IMR-90 (cell line): ENCODE data around the gene GRAMD1A. TPM values are rescaled to one million over a fixed set of nuclear protein-coding genes. Genes with fewer than 3 reads are reported as not detected.
A peak's percentile ranks its signal among the peaks of the same experiment; 100 is the strongest.

Experiments used
- ATAC-seq: fragments of 200-7000 bp; cut with Tn5 transposase; 2 replicates; pipeline ENCODE4 v1.9.1; 2020; ENCODE audit warnings: low read depth, mild to moderate bottlenecking, moderate library complexity
- BruUV-seq: library from RNA; stranded (reverse); fragments of 400-500 nt; replicated peaks from 2 replicates; lab custom pipeline; 2021; lab: Mats Ljungman, UMichigan
- CTCF ChIA-PET: fragments of 300-600 bp; formaldehyde crosslinking; extraction: SDS; loops from one replicate; lab custom pipeline; 2021; ENCODE audit warnings: antibody characterized with exemption; lab: Yijun Ruan, JAX
- POLR2A ChIA-PET: fragments of 300-600 bp; sonication (Branson Sonifier 250); formaldehyde crosslinking; loops from one replicate; lab custom pipeline; 2022; ENCODE audit warnings: antibody characterized with exemption; ENCODE audit not compliant: unreplicated experiment; lab: Charles Lee
- DNase-seq: peaks from one replicate; pipeline ENCODE4 v3.0.0; 2013
- H2AFZ ChIP-seq: replicated peaks from 2 replicates; pipeline ENCODE3; 2013; ENCODE audit warnings: low read length, mild to moderate bottlenecking; ENCODE audit not compliant: poor library complexity
- H2AK5ac ChIP-seq: 2 replicates; pipeline ENCODE4 v1.6.1; 2013; ENCODE audit warnings: low read depth, low read length, inconsistent platforms
- H2AK9ac ChIP-seq: replicated peaks from 2 replicates; pipeline ENCODE3; 2013; ENCODE audit warnings: mild to moderate bottlenecking, low read depth, low read length, moderate library complexity; ENCODE audit not compliant: poor library complexity
- H2BK120ac ChIP-seq: 2 replicates; pipeline ENCODE4 v1.6.1; 2013; ENCODE audit warnings: low read depth, low read length, inconsistent platforms
- H2BK15ac ChIP-seq: 3 replicates; pipeline ENCODE4 v1.6.1; 2013; ENCODE audit warnings: low read depth, low read length, inconsistent platforms
- H2BK20ac ChIP-seq: 2 replicates; pipeline ENCODE4 v1.6.1; 2013; ENCODE audit warnings: low read depth, mild to moderate bottlenecking, inconsistent platforms, low read length, moderate library complexity
- H2BK5ac ChIP-seq: 2 replicates; pipeline ENCODE4 v1.6.1; 2013; ENCODE audit warnings: mild to moderate bottlenecking, low read depth, low read length, inconsistent platforms; ENCODE audit not compliant: poor library complexity, severe bottlenecking
- H3K14ac ChIP-seq: replicated peaks from 2 replicates; pipeline ENCODE4 v1.6.1; 2013; ENCODE audit warnings: low read depth, low read length, inconsistent platforms
- H3K18ac ChIP-seq: 2 replicates; pipeline ENCODE4 v1.6.1; 2013; ENCODE audit warnings: low read depth, low read length, control low read depth
- H3K23ac ChIP-seq: 2 replicates; pipeline ENCODE4 v1.6.1; 2013; ENCODE audit warnings: low read depth, low read length, inconsistent platforms
- H3K27ac ChIP-seq: 2 replicates; pipeline ENCODE4 v1.5.1; 2013; ENCODE audit warnings: mild to moderate bottlenecking, control low read depth, low read length; ENCODE audit not compliant: insufficient read depth
- H3K27me3 ChIP-seq: 2 replicates; pipeline ENCODE4 v1.6.1; 2013; ENCODE audit warnings: low read length; ENCODE audit not compliant: control insufficient read depth, insufficient read depth
- H3K36me3 ChIP-seq: 2 replicates; pipeline ENCODE4 v1.6.1; 2013; ENCODE audit warnings: low read length, mixed read lengths; ENCODE audit not compliant: control insufficient read depth, insufficient read depth
- H3K4ac ChIP-seq: 2 replicates; pipeline ENCODE4 v1.6.1; 2013; ENCODE audit warnings: low read depth, low read length, inconsistent platforms
- H3K4me1 ChIP-seq: 2 replicates; pipeline ENCODE4 v1.6.1; 2013; ENCODE audit warnings: low read length, mixed read lengths; ENCODE audit not compliant: control insufficient read depth, insufficient read depth
- H3K4me2 ChIP-seq: 2 replicates; pipeline ENCODE4 v1.6.1; 2013; ENCODE audit warnings: low read depth, mild to moderate bottlenecking, control low read depth, low read length, moderate library complexity
- H3K4me3 ChIP-seq: 2 replicates; pipeline ENCODE4 v1.5.1; 2013; ENCODE audit warnings: low read depth, mild to moderate bottlenecking, control low read depth, low read length, moderate library complexity; ENCODE audit not compliant: insufficient read depth
- H3K56ac ChIP-seq: 2 replicates; pipeline ENCODE4 v1.6.1; 2013; ENCODE audit warnings: low read length, inconsistent platforms; ENCODE audit not compliant: insufficient read depth; ENCODE audit errors: extremely low read depth
- H3K79me1 ChIP-seq, 2 experiments: 2 replicates each; pipeline ENCODE4 v1.6.1; 2013; ENCODE audit warnings: low read length in 2 of 2, inconsistent platforms in 1 of 2, low read depth in 1 of 2
- H3K9ac ChIP-seq: 2 replicates; pipeline ENCODE4 v1.6.1; 2013; ENCODE audit warnings: low read depth, low read length, control low read depth
- H3K9me1 ChIP-seq: 2 replicates; pipeline ENCODE4 v1.6.1; 2013; ENCODE audit warnings: low read length, inconsistent platforms; ENCODE audit not compliant: insufficient read depth
- H3K9me3 ChIP-seq: 2 replicates; pipeline ENCODE4 v1.6.1; 2013; ENCODE audit warnings: low read length; ENCODE audit not compliant: control insufficient read depth, insufficient read depth
- H4K20me1 ChIP-seq: 2 replicates; pipeline ENCODE4 v1.6.1; 2013; ENCODE audit warnings: low read length, inconsistent platforms; ENCODE audit not compliant: insufficient read depth
- H4K5ac ChIP-seq: 2 replicates; pipeline ENCODE4 v1.6.1; 2013; ENCODE audit warnings: mild to moderate bottlenecking, low read depth, low read length, control low read depth
- H4K8ac ChIP-seq, 2 experiments: 2 replicates each; pipeline ENCODE4 v1.6.1; 2013; ENCODE audit warnings: low read depth in 2 of 2, low read length in 2 of 2, control low read depth in 1 of 2, inconsistent platforms in 1 of 2
- H4K91ac ChIP-seq: 2 replicates; pipeline ENCODE4 v1.6.1; 2013; ENCODE audit warnings: low read depth, low read length, inconsistent platforms; ENCODE audit not compliant: insufficient read depth
- RCOR1 ChIP-seq: IDR thresholded peaks from 2 replicates; pipeline ENCODE4 v1.6.1; 2012; ENCODE audit warnings: mild to moderate bottlenecking, low read length, improper control_type of control experiment; ENCODE audit not compliant: insufficient replicate concordance
- WGBS, 2 experiments: methylation state at CpG; one replicate each; pipeline versions ENCODE4 v1.1.5 to v1.1.7; 2013; ENCODE audit warnings: missing lambda C conversion rate in 2 of 2; ENCODE audit not compliant: insufficient read length in 1 of 2; ENCODE audit errors: extremely low coverage in 2 of 2; 5-methylcytosine and 5-hydroxymethylcytosine counted together
- dilution Hi-C: fragments of 300-500 bp; cut with HindIII; formaldehyde crosslinking; loops from one replicate; pipeline ENCODE4 v1.14.3; 2018; ENCODE audit warnings: low sequenced_read_pairs; ENCODE audit not compliant: unreplicated experiment
- in situ Hi-C: fragments of 300-500 bp; cut with MboI; formaldehyde crosslinking; loops from 3 replicates; pipeline ENCODE4 v1.14.3; 2019; ENCODE audit warnings: low sequenced_read_pairs, inconsistent platforms, mixed read lengths
- intact Hi-C: fragments of 100-400 bp; cut with micrococcal nuclease; formaldehyde crosslinking; loops from 2 replicates; pipeline ENCODE4 v1.10.0; 2022
- polyA plus RNA-seq, 3 experiments: library from polyadenylated mRNA; depleted of rRNA; stranded (reverse); fragments of >200 nt; gene quantifications; 2 replicates each; pipeline ENCODE4 v1.2.3, GENCODE V29; 2012; ENCODE audit warnings: low replicate concordance in 1 of 3
- total RNA-seq: library from RNA; depleted of rRNA; stranded (reverse); fragments of >200 nt; gene quantifications from 2 replicates; pipeline ENCODE4 v1.2.3, GENCODE V29; 2012

Gene GRAMD1A
- total and polyA plus RNA-seq, 2 of the 4 experiments (the other 2 are of a cell fraction): 11.1 to 63.0 TPM

DNA sequence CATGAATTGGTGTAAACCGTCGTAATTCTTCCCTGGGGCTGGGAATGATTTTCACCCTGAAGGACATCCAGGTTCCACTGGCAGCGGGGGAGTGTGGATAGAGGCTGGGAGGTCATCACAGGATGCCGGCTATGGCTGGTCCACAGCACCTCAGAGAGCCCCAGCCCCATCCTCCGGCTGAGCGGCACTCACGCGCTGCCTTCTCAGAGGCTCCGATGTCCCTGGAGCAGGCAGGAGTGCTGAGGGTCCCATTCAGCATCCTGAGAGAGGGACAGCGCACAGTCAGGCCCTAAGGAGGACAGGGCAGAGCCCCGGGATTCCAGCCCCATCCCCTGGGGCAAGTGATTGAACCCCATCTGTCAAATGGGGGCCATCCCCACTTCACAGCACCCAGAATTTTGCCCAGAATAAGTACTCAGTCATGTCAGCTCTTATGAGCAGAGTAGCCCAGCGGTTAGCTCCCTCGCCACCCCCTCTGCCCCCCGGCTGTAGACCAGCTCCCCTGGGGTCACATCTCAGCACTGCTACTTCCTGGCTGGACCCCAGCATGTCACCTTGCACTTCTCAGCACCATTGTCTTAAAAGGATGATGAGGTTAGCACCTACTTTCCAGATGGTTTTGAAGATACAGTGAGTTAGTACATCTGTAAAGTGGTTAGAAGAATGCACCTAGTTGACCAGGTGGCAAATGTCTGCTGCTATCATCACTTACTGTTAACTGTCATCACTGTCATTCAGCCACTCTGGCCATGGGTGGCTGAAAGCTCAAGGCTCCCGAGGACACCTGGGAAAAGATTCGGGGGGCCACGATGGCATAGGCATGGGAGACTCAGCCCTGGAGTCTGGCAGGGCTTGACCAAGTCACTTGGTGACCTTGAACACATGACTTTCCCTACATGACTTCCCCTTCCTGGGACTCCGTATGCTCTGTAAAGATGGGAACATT is 11.9 kb downstream of the GRAMD1A start:
- Histone ChIP-seq H3K27me3 (no peaks in the 10 kb centered on the region), H2BK5ac (no peak overlapping the region), H4K8ac (no peak overlapping the region), H3K27ac (no peak overlapping the region), H2AFZ (peak overlapping the region; percentile 14), H3K14ac (no peak overlapping the region), H3K4me3 (no peak overlapping the region), H4K91ac (no peak overlapping the region), H3K4me2 (no peak overlapping the region), H2BK20ac (no peak overlapping the region), H3K56ac (no peak overlapping the region), H2AK5ac (no peak overlapping the region), H3K79me1 (peaks cover 2 to 44% of the 10 kb centered on the region in 2 experiments; a peak in 2 of 4 replicates), H3K9me1 (peaks cover 1% of the 10 kb centered on the region), H2AK9ac (peak overlapping the region; percentile 76), H3K4me1 (peaks cover under 1% of the 10 kb centered on the region), H3K9me3 (no peaks in the 10 kb centered on the region), H4K5ac (no peak overlapping the region), H3K9ac (no peak overlapping the region), H3K4ac (no peak overlapping the region), H3K36me3 (peaks cover 61% of the 10 kb centered on the region), H4K20me1 (peaks cover 15% of the 10 kb centered on the region), H3K23ac (no peak overlapping the region), H2BK120ac (no peak overlapping the region), H3K18ac (no peak overlapping the region), H2BK15ac (no peak overlapping the region)
- intact Hi-C loops: no loop called here
- no peak for ATAC-seq
- WGBS, 2 experiments: 92% methylated on average over 12 of the region's 18 CpGs; no CpG with 5 or more reads in 1 of the 2 experiments
- POLR2A ChIA-PET: no interaction called here
- CTCF ChIA-PET: interaction anchor here (1.6 kb wide), 1 partner anchor 27 kb away, joined by 4 read pairs; no protein-coding TSS in a partner anchor
- no TSS peak for BruUV-seq
- dilution Hi-C loops: no loop called here
- no peak for DNase-seq
- in situ Hi-C loops: no loop called here
- no peak for TF ChIP-seq RCOR1
